ENCODE data around the gene LRRC42. TPM values are rescaled to one million over a fixed set of nuclear protein-coding genes. Genes with fewer than 3 reads are reported as not detected.

Gene LRRC42
- polyA plus RNA-seq, 2 of the 4 experiments (the other 2 are of a cell fraction): 29.7 to 35.1 TPM

- peak overlapping the region; percentile 93 to 96 for H3K27ac ChIP-seq
- POLR2A ChIA-PET: interaction anchor here (1.0 to 1.2 kb wide), 2 partner anchors 8 to 10 kb away, joined by 3 to 6 read pairs; no protein-coding TSS in a partner anchor
- peaks cover 9% of the 10 kb centered on the region; the same call in 2 of the 3 replicates for H3K4me1 ChIP-seq
- CTCF ChIA-PET: interaction anchor here (1.4 to 3.0 kb wide), 4 partner anchors 13 to 84 kb away, joined by 3 to 9 read pairs (median 4); no protein-coding TSS in a partner anchor
- ATAC-seq (peak in 1 of 2 experiments; percentile 2; a peak in 3 of 6 replicates), DNase-seq (ENCODE audit: low read depth in 1 of 2, low spot score in 1 of 2) (no peak), FAIRE-seq (no peak)
- no peaks in the 10 kb centered on the region for H3K9me3 ChIP-seq
- peak overlapping the region; percentile 72 for H3K4me3 ChIP-seq
- H3K4me2 ChIP-seq: peak overlapping the region; percentile 72
- 75% methylated on average over 20 of the region's 20 CpGs for WGBS (ENCODE audit: missing lambda C conversion rate)
- TF ChIP-seq SREBF2 (IDR thresholded peaks at IDR 0.05): no peak
- TF ChIP-seq HOXB5 (CRISPR knock-in tag; IDR thresholded peaks at IDR 0.05): no peak
- no peak for TF ChIP-seq FOXS1 (CRISPR knock-in tag; IDR thresholded peaks at IDR 0.05)
- TF ChIP-seq RNF2 (IDR thresholded peaks at IDR 0.05; ENCODE audit: borderline replicate concordance, low read depth): no peak
- no peak for TF ChIP-seq KDM1A (IDR thresholded peaks at IDR 0.05; ENCODE audit: low read depth)
- TF ChIP-seq FOSL2 (IDR thresholded peaks at IDR 0.05): no peak
- no peak for TF ChIP-seq FOSL2 (CRISPR knock-in tag; IDR thresholded peaks at IDR 0.05)
- no peak for TF ChIP-seq RAD21 (conservative IDR thresholded peaks at IDR 0.05 in 1 of 2, IDR thresholded peaks at IDR 0.05 in 1 of 2)
- TF ChIP-seq BCL3 (IDR thresholded peaks at IDR 0.05): no peak
- no peak for TF ChIP-seq GATA3 (IDR thresholded peaks at IDR 0.05; ENCODE audit: borderline replicate concordance)
- no peak for TF ChIP-seq POLR2A (IDR thresholded peaks at IDR 0.05; ENCODE audit: low read length)
- no peak for TF ChIP-seq CTCF (IDR thresholded peaks at IDR 0.05)
- TF ChIP-seq ZNF302 (CRISPR knock-in tag; IDR thresholded peaks at IDR 0.05): no peak
- no peak for TF ChIP-seq HOXB13 (CRISPR knock-in tag; IDR thresholded peaks at IDR 0.05; ENCODE audit: low read depth)
- TF ChIP-seq CBX8 (IDR thresholded peaks at IDR 0.05): no peak
- no peak for TF ChIP-seq ELK1 (IDR thresholded peaks at IDR 0.05; ENCODE audit: low read depth, low read length)
- TF ChIP-seq ESRRA (IDR thresholded peaks at IDR 0.05; ENCODE audit: borderline replicate concordance, low read length): no peak
- TF ChIP-seq HMGXB4 (CRISPR knock-in tag; IDR thresholded peaks at IDR 0.05; ENCODE audit: borderline replicate concordance): no peak
- TF ChIP-seq MAX (IDR thresholded peaks at IDR 0.05): no peak
Measured at GRCh38 chr1:53944469-53945182, 1.5 kb upstream of the LRRC42 start.

GRCh38 chr1:53945183-53945432 is 1.0 kb upstream of the LRRC42 start:
- Histone ChIP-seq H3K4me2 (peak overlapping the region; percentile 72), H3K4me1 (peaks cover 9% of the 10 kb centered on the region; the same call in 2 of the 3 replicates)
- TF ChIP-seq PBX3 (IDR thresholded peaks at IDR 0.05) (no peak), RFX5 (IDR thresholded peaks at IDR 0.05) (no peak), REST (IDR thresholded peaks at IDR 0.05) (no peak), KDM5A (IDR thresholded peaks at IDR 0.05) (no peak), RARB (CRISPR knock-in tag; IDR thresholded peaks at IDR 0.05) (no peak), CBX2 (IDR thresholded peaks at IDR 0.05; ENCODE audit: borderline replicate concordance, low read depth) (no peak), CBX8 (IDR thresholded peaks at IDR 0.05) (no peak), CHD4 (IDR thresholded peaks at IDR 0.05; ENCODE audit: borderline replicate concordance) (no peak), MYC (IDR thresholded peaks at IDR 0.05; ENCODE audit: borderline replicate concordance, low read length) (no peak)

More at GRCh38 chr1:53945183-53945432, 1.0 kb upstream of the LRRC42 start:
- WGBS (ENCODE audit: missing lambda C conversion rate): 1% methylated on average over 14 of the region's 16 CpGs
- Histone ChIP-seq H3K4me3 (peak overlapping the region; percentile 72), H3K27ac (peak overlapping the region; percentile 93 to 96), H3K9me3 (no peaks in the 10 kb centered on the region)
- FAIRE-seq (no peak), ATAC-seq (no peak), DNase-seq (ENCODE audit: low read depth in 1 of 2, low spot score in 1 of 2) (no peak)
- ChIA-PET POLR2A (interaction anchor here (0.8 to 1.6 kb wide), 7 partner anchors 9 to 85 kb away, joined by 3 to 17 read pairs (median 5); partner anchors contain the start of gene YIPF1), CTCF (interaction anchor here (1.4 to 3.0 kb wide), 4 partner anchors 14 to 84 kb away, joined by 3 to 9 read pairs (median 4); no protein-coding TSS in a partner anchor)

All from A549 (cell line).